Left kidney (tissue), 1 donor: ENCODE results near the gene LOXL4. TPM values are rescaled to one million over a fixed set of nuclear protein-coding genes. Genes with fewer than 3 reads are reported as not detected.

Experiments
- polyA plus RNA-seq: library from polyadenylated mRNA; unstranded; fragments of 120-200 nt; gene quantifications from one replicate; pipeline ENCODE4 v1.2.1, GENCODE V29; 2013; ENCODE audit not compliant: insufficient read length

The LOXL4 gene
- polyA plus RNA-seq, 1 donor, result 3.7 TPM

Other genes starting within 250 kb of the LOXL4 start
- gene CRTAC1, start 237.6 kb downstream of the LOXL4 start, polyA plus RNA-seq, result 24.7 TPM
- 23.3 TPM for gene R3HCC1L, start 133.5 kb downstream of the LOXL4 start, polyA plus RNA-seq
- 22.3 TPM for gene PYROXD2, start 147.0 kb upstream of the LOXL4 start, polyA plus RNA-seq
- 33.0 TPM for gene HPS1, start 178.7 kb upstream of the LOXL4 start, polyA plus RNA-seq